ENCODE data around the gene SATL1. TPM values are rescaled to one million over a fixed set of nuclear protein-coding genes. Genes with fewer than 3 reads are reported as not detected.
A peak's percentile ranks its signal among the peaks of the same experiment; 100 is the strongest.

SATL1 gene
- total and polyA plus RNA-seq, 4 donors: 0.02 to 0.06 TPM; not detected in 2

- Histone ChIP-seq H3K4me3 (peak overlapping the region; percentile 40), H3K9ac (ENCODE audit: insufficient read depth in 1 of 2, low read length in 2 of 2) (peak overlapping the region; percentile 92 to 96), H3K36me3 (ENCODE audit: control insufficient read depth in 4 of 4, insufficient read depth in 4 of 4, low read length in 4 of 4) (no peaks in the 10 kb centered on the region), H3K27ac (ENCODE audit: low read depth in 1 of 2, low read length in 1 of 2) (peak overlapping the region in 1 of 2 donors; percentile 42), H3K27me3 (ENCODE audit: control insufficient read depth in 3 of 3, insufficient read depth in 3 of 3, low read length in 2 of 3) (no peaks in the 10 kb centered on the region), H3K4me1 (ENCODE audit: control insufficient read depth in 5 of 5, insufficient read depth in 5 of 5, low read length in 5 of 5) (no peaks in the 10 kb centered on the region), H3K9me3 (ENCODE audit: control insufficient read depth in 4 of 4, insufficient read depth in 3 of 4, low read length in 3 of 4) (peaks cover 0 to 6% (median 0%) of the 10 kb centered on the region in 4 donors)
- TF ChIP-seq CTCF (IDR thresholded peaks at IDR 0.05; ENCODE audit: control extremely low read depth, extremely low read depth): no peak
- WGBS, 2 donors: 1 to 28% methylated on average over 34 to 42 of the region's 42 CpGs
- ATAC-seq (ENCODE audit: insufficient read depth, low FRiP score): no peak
- DNase-seq: peak; percentile 56 to 78 (median 60)
Observed at GRCh38 chrX:85244450-85245211, 1.1 kb upstream of the SATL1 start.

- Histone ChIP-seq H3K27me3 (ENCODE audit: control insufficient read depth in 3 of 3, insufficient read depth in 3 of 3, low read length in 2 of 3) (no peaks in the 10 kb centered on the region), H3K4me3 (no peak overlapping the region), H3K27ac (ENCODE audit: low read depth in 1 of 2, low read length in 1 of 2) (no peak overlapping the region), H3K4me1 (ENCODE audit: control insufficient read depth in 5 of 5, insufficient read depth in 5 of 5, low read length in 5 of 5) (no peaks in the 10 kb centered on the region), H3K36me3 (ENCODE audit: control insufficient read depth in 4 of 4, insufficient read depth in 4 of 4, low read length in 4 of 4) (no peaks in the 10 kb centered on the region), H3K9me3 (ENCODE audit: control insufficient read depth in 4 of 4, insufficient read depth in 3 of 4, low read length in 3 of 4) (peaks cover 0 to 6% (median 0%) of the 10 kb centered on the region in 4 donors), H3K9ac (ENCODE audit: insufficient read depth in 1 of 2, low read length in 2 of 2) (peak overlapping the region in 1 of 2 donors; percentile 80)
- TF ChIP-seq CTCF (IDR thresholded peaks at IDR 0.05; ENCODE audit: control extremely low read depth, extremely low read depth): no peak
- ATAC-seq (ENCODE audit: insufficient read depth, low FRiP score): no peak
- WGBS, 2 donors: 24 to 55% methylated on average over 2 of the region's 2 CpGs
- DNase-seq: peak in 1 of 3 donors; percentile 14
Observed at GRCh38 chrX:85243155-85243554, 424 bp downstream of the SATL1 start.

DNA sequence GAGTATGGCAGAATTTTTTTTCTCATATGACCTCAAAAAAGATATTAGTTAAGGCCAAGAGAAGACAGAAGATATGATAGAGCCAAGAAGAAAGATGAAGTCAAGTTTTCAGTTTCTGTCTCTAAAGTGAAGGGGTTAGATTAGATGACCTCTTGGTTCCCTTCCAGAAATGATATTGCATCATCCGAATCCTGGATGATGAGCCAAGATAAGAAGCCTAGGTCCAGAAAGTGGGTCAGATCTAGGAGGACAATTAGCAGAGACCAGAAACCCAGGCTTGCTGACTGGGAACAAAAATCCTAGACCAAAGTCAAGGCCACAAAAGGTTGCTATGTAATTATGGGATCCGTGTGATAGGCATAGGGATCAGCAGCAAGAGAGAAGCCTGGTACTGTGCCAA, 20.2 kb downstream of the SATL1 start:
- H3K9me3 ChIP-seq (ENCODE audit: control insufficient read depth in 4 of 4, insufficient read depth in 3 of 4, low read length in 3 of 4): no peaks in the 10 kb centered on the region
- peaks cover 0 to 4% (median 0%) of the 10 kb centered on the region in 3 donors for H3K27me3 ChIP-seq (ENCODE audit: control insufficient read depth in 3 of 3, insufficient read depth in 3 of 3, low read length in 2 of 3)
- no peaks in the 10 kb centered on the region for H3K4me1 ChIP-seq (ENCODE audit: control insufficient read depth in 5 of 5, insufficient read depth in 5 of 5, low read length in 5 of 5)
- no peak overlapping the region for H3K4me3 ChIP-seq
- H3K27ac ChIP-seq (ENCODE audit: low read depth in 1 of 2, low read length in 1 of 2): no peak overlapping the region
- DNase-seq (no peak), ATAC-seq (ENCODE audit: insufficient read depth, low FRiP score) (no peak)
- 54 to 79% methylated on average over 2 of the region's 2 CpGs for WGBS, 2 donors
- no peaks in the 10 kb centered on the region for H3K36me3 ChIP-seq (ENCODE audit: control insufficient read depth in 4 of 4, insufficient read depth in 4 of 4, low read length in 4 of 4)
- TF ChIP-seq CTCF (IDR thresholded peaks at IDR 0.05; ENCODE audit: control extremely low read depth, extremely low read depth): no peak
- H3K9ac ChIP-seq (ENCODE audit: insufficient read depth in 1 of 2, low read length in 2 of 2): no peak overlapping the region

Measured in lung (tissue), 12 donors.